Erythroblast (primary cell): ENCODE results near the gene NOTCH3.

Experiments
- DNase-seq, 2 experiments: peaks; one replicate each; lab custom pipeline; 2025; lab: John Stamatoyannopoulos, UW
- GATA1 ChIP-seq: IDR thresholded peaks from 2 replicates; pipeline ENCODE4 v1.6.1; 2011; ENCODE audit warnings: low read depth, mild to moderate bottlenecking, control low read depth, low read length, moderate library complexity
- POLR2A ChIP-seq: IDR thresholded peaks from 2 replicates; pipeline ENCODE4 v1.6.1; 2011; ENCODE audit warnings: mild to moderate bottlenecking, low read length

Gene NOTCH3

GRCh38 chr19:15111758-15112157, 89.0 kb downstream of the NOTCH3 start:
- no peak for TF ChIP-seq GATA1
- TF ChIP-seq POLR2A, result no peak
- DNase-seq, result no peak

DNA sequence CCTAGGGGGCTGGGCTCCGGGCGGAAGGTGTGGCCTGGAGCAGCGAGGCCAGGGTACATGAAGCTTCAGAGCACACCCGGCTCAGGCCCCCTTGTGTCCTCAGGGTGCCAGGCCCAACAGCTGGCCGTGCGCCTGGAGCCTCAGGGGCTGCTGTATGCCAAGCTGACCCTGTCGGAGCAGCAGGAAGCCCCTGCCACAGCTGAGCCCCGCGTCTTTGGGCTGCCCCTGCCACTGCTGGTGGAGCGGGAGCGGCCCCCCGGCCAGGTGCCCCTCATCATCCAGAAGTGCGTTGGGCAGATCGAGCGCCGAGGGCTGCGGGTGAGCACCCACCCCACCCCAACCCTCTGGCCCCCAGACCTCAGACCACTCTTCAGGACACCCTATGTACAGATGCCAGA, 90.4 kb downstream of the NOTCH3 start:
- TF ChIP-seq GATA1, result no peak
- TF ChIP-seq POLR2A, result no peak
- DNase-seq, result no peak

- DNase-seq, result no peak
- no peak for TF ChIP-seq GATA1
- TF ChIP-seq POLR2A, result no peak
Measured at GRCh38 chr19:15109768-15110417, 90.9 kb downstream of the NOTCH3 start.
